Activated gamma-delta T cell treated with anti-CD3 and anti-CD28 coated beads, Interleukin-2, amount 50 U/mL, for 16 hours (primary cell): Measurements from ENCODE around the gene TAS1R2.
A peak's percentile ranks its signal among the peaks of the same experiment; 100 is the strongest.
"Not testable (repeated sequence)": the region's sequence is repeated elsewhere in the genome, so short reads cannot be mapped to it uniquely, and the experiment has no call there.

Experiments used
- DNase-seq: peaks from one replicate; pipeline ENCODE4 v3.0.0-alpha.2; 2020; ENCODE audit warnings: low read depth

Gene TAS1R2

DNA sequence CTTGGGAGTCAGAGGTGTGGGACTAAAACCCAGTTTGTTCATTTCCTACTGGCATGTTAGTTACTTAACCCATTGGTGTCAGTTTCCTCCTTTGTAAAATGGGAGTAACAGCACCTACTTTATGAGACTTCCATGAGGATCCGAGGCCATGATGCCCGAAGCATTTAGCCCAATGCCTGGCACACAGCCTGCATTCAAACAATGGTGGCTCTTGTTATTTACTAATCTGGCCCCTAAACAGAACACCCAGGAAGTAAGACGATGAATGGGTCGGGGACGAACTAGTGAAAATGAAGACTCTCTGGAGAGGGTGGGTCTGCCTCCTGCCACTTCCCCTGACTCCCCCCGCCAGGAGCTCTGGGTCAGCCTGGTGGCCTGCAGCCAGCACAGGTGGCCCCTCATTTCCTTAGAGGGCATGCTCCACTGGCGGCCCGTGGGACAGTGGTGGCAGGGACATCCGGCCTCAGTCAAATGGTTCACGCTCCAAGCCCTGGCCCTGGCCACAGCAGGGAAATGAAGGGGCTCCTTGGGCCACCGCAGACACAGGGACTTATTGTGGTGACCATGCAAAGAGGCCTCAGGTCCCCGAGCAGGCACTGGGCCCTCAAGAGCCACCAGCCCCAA is 9.5 kb upstream of the TAS1R2 start:
- no peak for DNase-seq

DNA sequence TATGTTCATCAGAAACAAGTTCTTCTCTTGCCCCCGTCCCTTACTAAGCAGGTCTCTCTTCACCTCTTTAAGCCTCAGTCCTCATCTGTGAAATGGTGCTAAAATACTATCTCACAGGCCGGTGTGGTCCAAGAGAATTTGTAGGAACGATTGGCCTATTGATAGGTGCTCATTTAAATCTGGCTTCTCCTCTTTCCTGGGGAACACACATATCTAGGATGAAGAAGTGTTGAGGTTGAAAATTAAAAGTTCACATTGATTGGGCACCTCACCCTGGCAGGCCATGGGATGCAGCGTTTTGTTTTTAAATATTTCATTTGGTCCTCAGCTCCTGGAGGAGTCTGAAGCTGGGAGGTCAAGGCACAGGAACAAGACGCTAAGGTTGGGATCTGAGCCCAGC is 8.9 kb upstream of the TAS1R2 start:
- no peak for DNase-seq

GRCh38 chr1:18866846-18867245 is 7.4 kb upstream of the TAS1R2 start:
- DNase-seq: no peak

DNA sequence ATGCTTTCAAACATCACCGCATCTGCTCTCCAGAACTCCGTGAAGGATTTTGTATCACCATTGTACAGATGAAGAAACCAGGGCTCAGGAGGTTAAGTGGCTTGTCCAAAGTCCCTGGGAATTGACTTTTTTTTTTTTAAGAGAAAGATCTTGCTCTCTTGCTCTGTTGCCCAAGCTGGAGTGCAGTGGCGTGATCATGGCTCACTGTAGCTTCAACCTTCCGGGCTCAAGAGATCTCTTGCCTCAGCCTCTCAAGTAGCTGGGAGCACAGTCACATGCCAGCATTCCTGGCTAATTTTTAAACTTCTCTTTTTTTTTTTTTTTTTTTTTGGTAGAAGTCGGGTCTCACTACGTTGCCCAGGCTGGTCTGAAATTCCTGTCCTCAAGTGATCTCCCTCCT is 6.9 kb upstream of the TAS1R2 start:
- no peak for DNase-seq

DNA sequence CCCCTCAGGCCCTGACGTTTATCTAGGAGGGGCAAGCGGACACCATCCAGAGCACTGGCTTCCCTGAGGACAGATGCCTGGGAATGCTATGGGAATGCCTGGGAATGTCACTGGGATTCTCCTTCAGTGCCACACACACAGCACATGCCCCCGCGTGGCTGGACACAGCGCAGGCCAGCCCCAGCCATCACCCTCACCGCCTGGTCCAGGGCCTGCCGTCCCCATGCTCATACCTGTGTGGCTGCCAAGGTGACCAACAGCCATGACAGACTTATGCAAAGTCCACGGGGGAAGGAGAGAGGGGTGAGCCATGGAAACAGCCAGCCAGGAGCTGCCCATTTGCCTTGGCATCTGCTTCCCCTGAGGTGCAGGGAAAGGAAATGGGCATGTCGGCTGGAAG is 5.7 kb upstream of the TAS1R2 start:
- DNase-seq: no peak

DNA sequence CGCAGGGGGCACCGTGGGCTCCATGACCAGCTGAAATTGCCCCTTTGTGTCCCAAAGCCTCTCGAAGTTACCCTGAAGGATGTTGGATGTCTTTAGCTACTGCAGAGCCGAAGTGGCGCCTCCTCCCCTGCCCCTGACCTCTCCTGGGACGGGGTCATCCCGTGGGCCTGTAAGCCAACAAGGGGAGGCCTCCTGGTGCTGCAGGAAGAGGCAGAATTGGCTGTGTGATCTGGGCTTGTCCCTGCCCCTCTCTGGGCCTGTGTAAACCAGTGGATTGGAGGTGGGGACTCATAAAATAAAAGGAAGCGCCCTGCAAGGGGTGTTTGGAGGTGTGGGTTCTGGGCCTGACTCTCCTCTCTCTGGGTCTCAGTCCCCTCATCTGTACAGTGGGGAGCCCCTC is 2.1 kb upstream of the TAS1R2 start:
- no peak for DNase-seq

DNA sequence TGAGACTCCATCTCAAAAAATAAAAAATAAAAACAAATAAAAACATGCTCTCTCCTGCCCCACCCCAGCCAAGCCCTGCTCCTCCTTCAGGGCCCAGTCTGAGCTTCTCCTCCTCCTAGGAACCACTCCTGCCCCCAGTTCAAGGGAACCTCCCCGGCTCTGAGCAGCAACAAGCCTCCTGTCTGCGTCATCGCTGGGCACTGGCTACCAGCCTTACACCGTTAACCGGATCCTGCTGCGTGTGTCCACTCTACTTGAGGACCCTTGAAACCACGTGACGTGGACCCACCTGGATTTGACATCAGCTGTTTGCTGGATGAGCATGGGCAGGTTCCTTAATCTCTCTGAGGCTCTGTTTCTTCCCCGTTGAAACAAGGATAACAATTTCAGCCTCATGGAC is 1.6 kb upstream of the TAS1R2 start:
- no peak for DNase-seq

- no peak for DNase-seq
Observed at GRCh38 chr1:18858070-18858688, 1.3 kb downstream of the TAS1R2 start.

GRCh38 chr1:18856435-18856834 is 3.0 kb downstream of the TAS1R2 start:
- no peak for DNase-seq

- DNase-seq: no peak
Observed at GRCh38 chr1:18855573-18855972, 3.9 kb downstream of the TAS1R2 start.

DNA sequence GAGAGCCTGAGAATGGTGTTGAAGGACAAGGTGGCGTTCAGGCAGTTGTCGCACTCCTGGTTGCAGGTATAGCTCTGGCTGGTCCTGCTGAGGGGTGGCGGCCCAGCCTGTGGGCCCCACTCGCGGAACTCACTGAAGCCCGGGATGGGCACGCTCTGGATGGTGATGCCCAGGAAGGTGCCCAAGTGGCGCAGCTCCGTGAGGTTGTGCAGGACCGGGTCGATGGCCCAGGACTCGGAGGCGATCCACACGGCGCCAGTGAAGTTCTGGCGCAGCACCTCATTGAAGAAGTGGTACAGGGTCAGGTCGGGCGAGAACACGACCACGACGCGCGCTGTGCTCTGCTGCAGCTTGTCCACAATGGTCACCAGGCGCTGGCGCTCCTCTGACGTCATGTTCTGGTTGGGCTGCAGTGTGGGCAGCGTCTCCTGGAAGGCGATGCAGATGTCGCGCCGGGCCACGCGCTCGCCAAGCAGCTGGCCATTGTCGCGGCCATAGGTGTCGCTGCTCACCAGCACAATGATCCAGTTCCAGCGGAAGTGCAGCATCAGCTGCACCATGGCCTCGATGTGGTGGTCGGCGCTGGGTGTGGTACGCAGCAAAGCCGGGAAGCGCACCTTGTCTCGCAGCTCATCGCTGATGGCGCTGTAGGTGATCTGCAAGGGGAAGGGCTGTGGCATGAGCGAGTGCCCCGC is 5.0 kb downstream of the TAS1R2 start:
- DNase-seq: no peak

- no peak for DNase-seq
Observed at GRCh38 chr1:18852501-18852900, 7.0 kb downstream of the TAS1R2 start.

DNA sequence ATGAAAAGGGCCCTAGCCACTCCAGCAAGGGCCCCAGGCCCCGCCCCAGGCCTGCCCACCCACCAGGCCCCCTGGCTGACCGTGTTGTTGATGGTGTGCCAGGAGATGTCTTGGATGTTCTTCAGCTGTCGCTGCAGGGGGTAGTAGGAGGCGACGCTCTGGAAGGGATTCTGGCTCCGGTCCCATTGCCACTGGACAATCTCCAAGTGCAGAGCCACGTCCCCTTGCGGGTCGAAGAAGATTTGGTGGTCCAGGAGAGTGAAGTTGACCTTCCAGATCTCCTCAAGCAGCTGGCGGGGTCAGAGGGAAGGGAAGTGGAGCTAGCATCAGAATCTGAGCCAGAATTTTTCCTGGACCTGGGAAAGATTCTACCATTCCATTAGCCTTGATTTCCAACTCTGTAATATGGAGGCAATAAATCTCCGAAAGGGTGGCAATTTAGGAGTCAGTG is 10.2 kb downstream of the TAS1R2 start:
- no peak for DNase-seq

- DNase-seq: not testable (repeated sequence)
Observed at GRCh38 chr1:18847723-18848122, 11.7 kb downstream of the TAS1R2 start.

DNA sequence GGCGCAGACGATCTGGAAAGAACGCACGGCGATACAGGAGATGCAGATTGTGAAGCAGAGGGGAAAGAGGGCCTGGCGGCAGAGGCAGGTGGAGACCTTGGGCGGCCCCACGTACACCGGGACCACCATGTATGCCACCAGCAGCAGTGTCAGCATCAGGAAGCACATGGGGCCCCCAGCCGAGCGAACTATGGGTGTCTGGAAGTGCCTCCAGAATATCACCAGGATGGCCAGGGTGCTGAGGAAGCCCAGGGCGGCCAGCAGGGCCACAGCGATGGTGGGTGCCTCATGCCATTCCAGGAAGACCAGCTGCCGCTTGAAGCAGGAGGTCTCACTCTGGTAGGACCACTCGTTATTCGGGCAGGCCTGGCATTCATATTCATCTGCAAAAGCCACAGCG is 19.3 kb downstream of the TAS1R2 start:
- DNase-seq: no peak

GRCh38 chr1:18836654-18837053 is 22.8 kb downstream of the TAS1R2 start:
- DNase-seq: no peak

GRCh38 chr1:18832319-18832718 is 27.1 kb downstream of the TAS1R2 start:
- not testable (repeated sequence) for DNase-seq

GRCh38 chr1:18831656-18832055 is 27.8 kb downstream of the TAS1R2 start:
- no peak for DNase-seq

- no peak for DNase-seq
Observed at GRCh38 chr1:18830596-18830995, 28.9 kb downstream of the TAS1R2 start.

DNA sequence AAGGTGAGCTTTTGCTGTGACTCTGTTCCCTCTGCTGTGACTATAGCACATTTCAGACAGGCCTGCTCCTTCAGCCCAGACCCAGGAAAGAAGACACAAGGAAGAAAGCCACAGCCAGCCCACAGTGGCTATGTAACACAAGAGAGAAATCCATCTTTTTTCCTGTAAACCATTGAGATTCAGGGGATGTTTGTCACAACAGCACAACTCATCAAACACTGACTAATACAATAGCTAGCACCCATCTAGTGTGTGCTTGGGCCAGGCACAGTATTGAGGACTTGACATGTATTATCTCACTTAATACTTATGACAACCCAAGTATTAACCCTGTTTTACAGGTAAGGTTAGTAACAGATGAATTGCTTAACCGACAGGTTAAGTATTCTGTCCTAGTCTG is 29.8 kb downstream of the TAS1R2 start:
- no peak for DNase-seq

- no peak for DNase-seq
Observed at GRCh38 chr1:18828224-18828623, 31.2 kb downstream of the TAS1R2 start.

DNA sequence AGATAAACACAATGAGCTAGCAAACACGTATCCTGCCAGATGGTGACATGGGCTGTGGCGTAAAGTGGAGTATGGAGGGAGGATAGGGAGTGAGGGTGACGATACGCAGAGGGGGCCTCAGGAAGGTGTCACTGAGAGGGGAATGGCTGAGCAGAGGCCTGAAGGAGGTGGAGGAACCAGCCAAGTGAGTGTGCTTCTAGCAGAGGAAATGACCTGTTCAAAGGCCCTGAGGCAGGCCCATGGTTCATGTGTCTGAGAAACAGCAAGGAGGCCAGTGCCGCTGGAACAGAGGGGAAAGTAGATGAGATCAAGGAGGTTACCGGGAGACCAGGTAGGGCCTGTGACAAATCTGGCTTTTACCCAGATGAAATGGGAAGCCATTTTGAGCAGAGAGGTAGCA is 36.0 kb downstream of the TAS1R2 start:
- DNase-seq: no peak

DNA sequence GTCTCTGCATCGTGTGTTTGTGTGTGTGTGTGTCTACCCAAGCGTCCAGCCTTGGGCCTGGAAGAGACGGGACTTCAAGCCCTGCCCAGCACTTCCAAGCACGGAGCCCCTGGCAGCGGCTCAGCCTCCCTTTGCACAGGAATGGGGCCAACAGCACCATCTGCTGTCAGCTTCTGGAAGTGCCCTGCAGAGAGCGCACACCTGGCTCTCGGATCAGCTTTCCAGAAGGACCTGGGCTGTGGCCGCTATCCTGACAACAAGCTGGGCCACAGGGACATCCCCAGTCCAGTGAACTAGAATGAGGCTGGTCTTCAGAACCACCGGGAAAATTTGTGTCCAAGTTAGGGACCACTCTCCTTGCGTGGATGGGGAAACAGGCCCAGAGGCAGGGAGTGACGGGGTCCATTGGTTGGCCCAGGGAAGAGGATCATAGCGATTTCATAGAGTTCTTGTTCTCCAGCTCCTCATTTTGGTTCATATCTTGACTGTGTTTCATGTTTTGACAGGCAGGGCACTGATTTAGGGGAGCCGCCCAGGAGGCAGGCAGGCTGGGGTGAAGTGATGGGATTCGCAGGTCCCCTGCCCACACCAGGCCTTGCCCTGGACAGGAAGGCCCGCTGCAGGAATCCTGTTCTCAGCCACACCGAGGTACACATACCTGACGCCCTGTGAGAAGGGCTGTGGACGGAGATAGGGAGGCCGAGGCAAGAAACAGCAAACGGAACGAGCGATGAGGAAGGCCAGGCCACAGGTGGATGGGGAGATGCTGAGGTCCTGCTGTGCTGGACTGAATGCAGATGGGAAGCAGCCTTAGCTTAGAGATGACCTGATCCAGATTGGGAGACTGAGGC is 38.4 kb downstream of the TAS1R2 start:
- DNase-seq: peak; percentile 25
